Gastroesophageal sphincter (tissue), 4 donors: ENCODE data around the gene WDR88. TPM values are rescaled to one million over a fixed set of nuclear protein-coding genes. Genes with fewer than 3 reads are reported as not detected.
A peak's percentile ranks its signal among the peaks of the same experiment; 100 is the strongest.

Experiments used
- ATAC-seq: fragments of 150-250 bp; one replicate; pipeline ENCODE4 v1.9.1; 2016; ENCODE audit warnings: mild to moderate bottlenecking, moderate library complexity
- H3K27ac ChIP-seq, 4 donors: fragments of 200-600 bp; sonication (generic) in 3 of 4; 1 replicate in 3 of 4; 2 replicates in 1 of 4; pipeline ENCODE4 v1.5.1; 2016 to 2019
- H3K27me3 ChIP-seq: fragments of 200-600 bp; sonication (generic); one replicate; pipeline ENCODE4 v1.5.1; 2019
- H3K36me3 ChIP-seq, 2 donors: fragments of 200-600 bp; sonication (generic); one replicate each; pipeline ENCODE4 v1.5.1; 2019; ENCODE audit warnings: control low read depth in 1 of 2
- H3K4me1 ChIP-seq, 3 donors: fragments of 200-600 bp; sonication (generic); 1 replicate in 2 of 3; 2 replicates in 1 of 3; pipeline ENCODE4 v1.5.1; 2016 to 2019; ENCODE audit warnings: control low read depth in 2 of 3
- H3K4me3 ChIP-seq, 2 donors: fragments of 200-600 bp; sonication (generic); one replicate each; pipeline ENCODE4 v1.5.1; 2019; ENCODE audit warnings: mild to moderate bottlenecking in 1 of 2, moderate library complexity in 1 of 2
- H3K9me3 ChIP-seq, 3 donors: fragments of 200-600 bp; sonication (generic); one replicate each; pipeline ENCODE4 v1.5.1; 2017 to 2019; ENCODE audit warnings: control low read depth in 2 of 3
- CTCF ChIP-seq, 4 experiments: fragments of 200-600 bp in 2 of 4; fragments of 450-650 bp in 2 of 4; sonication (generic) in 1 of 4; IDR thresholded peaks; one replicate each; pipeline ENCODE4 v1.5.1; 2017 to 2019; ENCODE audit warnings: antibody characterized with exemption in 4 of 4, mild to moderate bottlenecking in 2 of 4, moderate library complexity in 2 of 4
- EP300 ChIP-seq: sonication (generic); formaldehyde crosslinking; IDR thresholded peaks from one replicate; pipeline ENCODE4 v1.6.1; 2017; ENCODE audit warnings: antibody characterized with exemption, mild to moderate bottlenecking
- POLR2A ChIP-seq, 2 donors: fragments of 450-650 bp; IDR thresholded peaks; one replicate each; pipeline ENCODE4 v1.6.1; 2017; ENCODE audit warnings: antibody characterized with exemption in 2 of 2, mild to moderate bottlenecking in 2 of 2, moderate library complexity in 1 of 2
- POLR2AphosphoS5 ChIP-seq: sonication (generic); formaldehyde crosslinking; IDR thresholded peaks from one replicate; pipeline ENCODE4 v1.6.1; 2017; ENCODE audit warnings: antibody characterized with exemption
- WGBS, 2 donors: methylation state at CpG; one replicate each; pipeline ENCODE4 v1.1.5; 2018; ENCODE audit warnings: low coverage in 1 of 2; 5-methylcytosine and 5-hydroxymethylcytosine counted together
- total RNA-seq, 4 donors: library from RNA; depleted of rRNA; stranded (reverse); fragments of >200 nt; gene quantifications; one replicate each; pipeline ENCODE4 v1.1.0, GENCODE V29; 2016

The WDR88 gene
- total RNA-seq, 4 donors from 2014 or later = not detected

- Histone ChIP-seq H3K27me3 (no peaks in the 10 kb centered on the region), H3K4me1 (peaks cover 0 to 35% (median 19%) of the 10 kb centered on the region in 3 donors), H3K36me3 (no peaks in the 10 kb centered on the region), H3K9me3 (no peaks in the 10 kb centered on the region), H3K4me3 (peak overlapping the region; percentile 61 to 69), H3K27ac (peak overlapping the region; percentile 67 to 92 (median 90))
- peak; percentile 1 for ATAC-seq
- TF ChIP-seq CTCF (IDR thresholded peaks at IDR 0.05) (no peak), POLR2AphosphoS5 (no peak), POLR2A (IDR thresholded peaks at IDR 0.05) (no peak), EP300 (no peak)
- WGBS, 2 donors = 15 to 43% methylated on average over 7 to 10 of the region's 25 CpGs
Observed at GRCh38 chr19:33175886-33176669, 44.2 kb downstream of the WDR88 start.

- Histone ChIP-seq H3K27me3 (no peaks in the 10 kb centered on the region), H3K9me3 (no peaks in the 10 kb centered on the region), H3K27ac (peak overlapping the region; percentile 67 to 92 (median 90)), H3K36me3 (no peaks in the 10 kb centered on the region), H3K4me3 (peak overlapping the region; percentile 61 to 69), H3K4me1 (peaks cover 0 to 35% (median 19%) of the 10 kb centered on the region in 3 donors)
- WGBS, 2 donors = 0% methylated on average over 19 of the region's 65 CpGs; no CpG with 5 or more reads in 1 of the 2 donors
- peak; percentile 95 for ATAC-seq
- TF ChIP-seq POLR2A (IDR thresholded peaks at IDR 0.05) (peak; percentile 71 to 81), POLR2AphosphoS5 (peak; percentile 66), EP300 (no peak), CTCF (IDR thresholded peaks at IDR 0.05) (peak in 2 of 4 experiments; percentile 52 to 65)
Observed at GRCh38 chr19:33176670-33177416, 44.9 kb downstream of the WDR88 start.

GRCh38 chr19:33177417-33177979 lies 45.6 kb downstream of the WDR88 start:
- H3K4me1 ChIP-seq = peaks cover 0 to 35% (median 19%) of the 10 kb centered on the region in 3 donors
- no peaks in the 10 kb centered on the region for H3K9me3 ChIP-seq
- no peak for ATAC-seq
- peak overlapping the region; percentile 35 to 92 (median 90) for H3K27ac ChIP-seq
- no peak for TF ChIP-seq POLR2AphosphoS5
- peak; percentile 17 to 66 (median 55) for TF ChIP-seq CTCF (IDR thresholded peaks at IDR 0.05)
- H3K36me3 ChIP-seq = no peaks in the 10 kb centered on the region
- H3K27me3 ChIP-seq = no peaks in the 10 kb centered on the region
- 0% methylated on average over 2 of the region's 38 CpGs; no CpG with 5 or more reads in 1 of the 2 donors for WGBS, 2 donors
- H3K4me3 ChIP-seq = peak overlapping the region; percentile 61 to 69

- Histone ChIP-seq H3K36me3 (no peaks in the 10 kb centered on the region), H3K27ac (no peak overlapping the region), H3K9me3 (no peaks in the 10 kb centered on the region), H3K4me3 (no peak overlapping the region), H3K4me1 (peaks cover 0 to 13% (median 0%) of the 10 kb centered on the region in 3 donors), H3K27me3 (no peaks in the 10 kb centered on the region)
- no peak for ATAC-seq
- 66 to 79% methylated on average over 5 to 10 of the region's 11 CpGs for WGBS, 2 donors
- no peak for TF ChIP-seq POLR2AphosphoS5
- TF ChIP-seq CTCF (IDR thresholded peaks at IDR 0.05) = no peak
- no peak for TF ChIP-seq POLR2A (IDR thresholded peaks at IDR 0.05)
- TF ChIP-seq EP300 = no peak
Observed at GRCh38 chr19:33186431-33187182, 54.7 kb downstream of the WDR88 start.
